Smooth muscle cell (in vitro differentiated cells): ENCODE results near the gene DSCAM. TPM values are rescaled to one million over a fixed set of nuclear protein-coding genes. Genes with fewer than 3 reads are reported as not detected.

Source experiments
- DNase-seq: peaks from one replicate; lab custom pipeline; 2025; ENCODE audit not compliant: unreplicated experiment; lab: John Stamatoyannopoulos, UW
- H2AFZ ChIP-seq: fragments of 200-600 bp; sonication (generic); 2 replicates; pipeline ENCODE4 v1.6.0; 2016; ENCODE audit warnings: antibody characterized with exemption, low read depth, mild to moderate bottlenecking
- H3F3A ChIP-seq: fragments of 200-600 bp; sonication (generic); 2 replicates; pipeline ENCODE4 v1.6.0; 2017; ENCODE audit warnings: antibody characterized with exemption, low read depth
- H3K27ac ChIP-seq: fragments of 200-600 bp; sonication (generic); 2 replicates; pipeline ENCODE4 v1.5.1; 2016; ENCODE audit warnings: low read depth, mild to moderate bottlenecking
- H3K27me3 ChIP-seq: fragments of 200-600 bp; sonication (generic); 2 replicates; pipeline ENCODE4 v1.6.1; 2016; ENCODE audit warnings: low read depth, mild to moderate bottlenecking
- H3K36me3 ChIP-seq: fragments of 200-600 bp; sonication (generic); 2 replicates; pipeline ENCODE4 v1.5.1; 2016; ENCODE audit warnings: low read depth
- H3K4me1 ChIP-seq: fragments of 200-600 bp; sonication (generic); 2 replicates; pipeline ENCODE4 v1.5.1; 2016; ENCODE audit warnings: low read depth
- H3K4me2 ChIP-seq: fragments of 200-600 bp; sonication (generic); 2 replicates; pipeline ENCODE4 v1.6.0; 2016; ENCODE audit warnings: mild to moderate bottlenecking
- H3K4me3 ChIP-seq: fragments of 200-600 bp; sonication (generic); 2 replicates; pipeline ENCODE4 v1.5.1; 2016; ENCODE audit warnings: mild to moderate bottlenecking
- H3K79me2 ChIP-seq: fragments of 200-600 bp; sonication (generic); 2 replicates; pipeline ENCODE4 v1.6.0; 2016; ENCODE audit warnings: low read depth, mild to moderate bottlenecking
- H3K9ac ChIP-seq: fragments of 200-600 bp; sonication (generic); 2 replicates; pipeline ENCODE4 v1.6.0; 2016; ENCODE audit warnings: low read depth
- H3K9me3 ChIP-seq: fragments of 200-600 bp; sonication (generic); replicated peaks from 2 replicates; pipeline ENCODE4 v1.5.1; 2016; ENCODE audit warnings: low read depth
- H4K20me1 ChIP-seq: fragments of 200-600 bp; sonication (generic); 2 replicates; pipeline ENCODE4 v1.6.0; 2016; ENCODE audit warnings: low read depth
- CTCF ChIP-seq: fragments of 200-600 bp; sonication (generic); IDR thresholded peaks from 2 replicates; pipeline ENCODE4 v1.5.1; 2017; ENCODE audit warnings: borderline replicate concordance, mild to moderate bottlenecking, antibody characterized with exemption; ENCODE audit not compliant: insufficient read depth, poor library complexity, severe bottlenecking
- WGBS: methylation state at CpG from one replicate; pipeline ENCODE4 v1.1.7; 2016; ENCODE audit warnings: low lambda C conversion rate; 5-methylcytosine and 5-hydroxymethylcytosine counted together
- polyA plus RNA-seq: library from polyadenylated mRNA; unstranded; fragments of >200 nt; fragmentation: Nextera tagmentation; extraction: Ambion mirVana; gene quantifications from 2 replicates; pipeline ENCODE4 v1.2.1, GENCODE V29; 2016
- total RNA-seq: library from RNA; depleted of rRNA; stranded (reverse); fragments of >200 nt; gene quantifications from 2 replicates; pipeline ENCODE4 v1.2.3, GENCODE V29; 2014

The DSCAM gene
- total and polyA plus RNA-seq, 2 experiments from 2014 or later: not detected

DNA sequence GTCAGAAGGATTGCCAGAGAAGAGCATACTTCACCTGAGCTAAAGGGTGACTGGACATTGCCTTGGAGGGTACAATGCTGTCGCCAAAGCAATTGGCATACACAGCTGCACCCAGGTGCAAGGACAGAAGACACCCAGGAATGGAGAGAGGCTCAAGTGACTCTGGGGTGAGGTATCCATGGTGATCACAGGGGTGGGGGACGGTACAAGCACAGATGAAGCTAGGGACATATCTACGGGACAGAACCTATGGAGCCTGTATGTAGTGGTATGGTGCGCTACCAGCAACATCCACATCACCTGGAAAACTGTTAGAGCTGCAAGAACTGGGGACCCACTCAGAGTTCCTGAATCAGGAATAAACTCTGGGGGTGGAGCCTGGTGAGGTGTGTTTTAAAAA lies 693.6 kb downstream of the DSCAM start:
- Histone ChIP-seq H3K4me2 (no peak overlapping the region), H4K20me1 (no peaks in the 10 kb centered on the region), H3K79me2 (no peaks in the 10 kb centered on the region), H3K9ac (no peak overlapping the region), H3F3A (no peaks in the 10 kb centered on the region), H3K4me3 (no peak overlapping the region), H3K9me3 (no peaks in the 10 kb centered on the region), H3K27ac (no peak overlapping the region), H3K4me1 (no peaks in the 10 kb centered on the region), H2AFZ (no peak overlapping the region), H3K36me3 (no peaks in the 10 kb centered on the region), H3K27me3 (no peaks in the 10 kb centered on the region)
- WGBS: 92% methylated on average over 4 of the region's 4 CpGs
- DNase-seq: no peak
- no peak for TF ChIP-seq CTCF

GRCh38 chr21:40152476-40152875 lies 694.5 kb downstream of the DSCAM start:
- Histone ChIP-seq H3K4me2 (no peak overlapping the region), H3K36me3 (no peaks in the 10 kb centered on the region), H3K9ac (no peak overlapping the region), H3K27me3 (peaks cover 4% of the 10 kb centered on the region), H3K79me2 (no peaks in the 10 kb centered on the region), H3K27ac (no peak overlapping the region), H3K4me3 (no peak overlapping the region), H3K4me1 (no peaks in the 10 kb centered on the region), H4K20me1 (no peaks in the 10 kb centered on the region), H3K9me3 (no peaks in the 10 kb centered on the region), H2AFZ (no peak overlapping the region), H3F3A (no peaks in the 10 kb centered on the region)
- TF ChIP-seq CTCF: no peak
- 86% methylated on average over 5 of the region's 5 CpGs for WGBS
- no peak for DNase-seq

- no peak for DNase-seq
- no peak overlapping the region for H3K27ac ChIP-seq
- no peak for TF ChIP-seq CTCF
- H3F3A ChIP-seq: no peaks in the 10 kb centered on the region
- peaks cover 6% of the 10 kb centered on the region for H3K27me3 ChIP-seq
- H3K4me3 ChIP-seq: no peak overlapping the region
- no peaks in the 10 kb centered on the region for H3K36me3 ChIP-seq
- no peak overlapping the region for H2AFZ ChIP-seq
- H3K9me3 ChIP-seq: no peaks in the 10 kb centered on the region
- H3K79me2 ChIP-seq: no peaks in the 10 kb centered on the region
- no peak overlapping the region for H3K9ac ChIP-seq
- no peaks in the 10 kb centered on the region for H3K4me1 ChIP-seq
- 85% methylated on average over 3 of the region's 3 CpGs for WGBS
- no peak overlapping the region for H3K4me2 ChIP-seq
- H4K20me1 ChIP-seq: no peaks in the 10 kb centered on the region
Observed at GRCh38 chr21:40151611-40152010, 695.3 kb downstream of the DSCAM start.

DNA sequence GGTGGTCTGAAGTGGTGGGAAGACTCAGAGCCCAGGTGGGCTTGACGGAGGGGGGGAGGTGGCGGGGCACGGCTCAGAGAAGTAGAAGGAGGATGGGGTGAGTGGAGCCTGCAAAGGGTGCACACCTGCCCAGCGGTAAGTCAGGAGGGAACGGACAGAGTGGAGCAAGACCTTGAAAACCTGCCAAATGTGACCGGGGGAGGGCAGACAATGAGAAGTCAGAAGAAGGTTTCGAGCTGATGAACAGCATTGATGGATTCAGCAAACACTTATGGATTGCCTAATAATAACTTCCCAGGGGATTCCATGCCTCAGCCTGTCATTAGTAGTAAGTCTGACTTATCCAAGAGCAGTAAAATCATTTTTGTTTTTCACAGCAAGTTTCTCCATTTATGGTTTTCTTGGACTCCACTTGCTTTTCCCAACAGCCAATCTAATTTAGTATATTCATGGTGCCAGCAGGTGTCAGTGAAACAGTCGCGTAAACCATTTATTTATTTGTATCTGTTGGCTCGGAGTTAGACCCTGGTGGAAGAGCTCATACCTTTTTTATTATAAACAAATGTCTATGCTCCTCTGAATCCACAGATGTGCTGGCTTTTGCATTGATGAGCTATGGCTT lies 700.6 kb downstream of the DSCAM start:
- H4K20me1 ChIP-seq: no peaks in the 10 kb centered on the region
- peaks cover 6% of the 10 kb centered on the region for H3K27me3 ChIP-seq
- no peaks in the 10 kb centered on the region for H3F3A ChIP-seq
- no peaks in the 10 kb centered on the region for H3K36me3 ChIP-seq
- H3K9ac ChIP-seq: no peak overlapping the region
- no peaks in the 10 kb centered on the region for H3K79me2 ChIP-seq
- TF ChIP-seq CTCF: no peak
- H3K4me2 ChIP-seq: no peak overlapping the region
- no peak overlapping the region for H3K4me3 ChIP-seq
- no peaks in the 10 kb centered on the region for H3K9me3 ChIP-seq
- no peak overlapping the region for H3K27ac ChIP-seq
- H3K4me1 ChIP-seq: no peaks in the 10 kb centered on the region
- no peak for DNase-seq
- WGBS: 76% methylated on average over 7 of the region's 10 CpGs
- no peak overlapping the region for H2AFZ ChIP-seq
